Natural killer cell (primary cell): ENCODE data around the gene CCDC13. TPM values are rescaled to one million over a fixed set of nuclear protein-coding genes. Genes with fewer than 3 reads are reported as not detected.

Experiments used
- ATAC-seq, 3 donors: fragments of 150-1000 bp in 2 of 3; fragments of 200-7000 bp in 1 of 3; cut with Tn5 transposase; 1 replicate in 1 of 3; 2 replicates in 2 of 3; pipeline ENCODE4 v1.10.0; 2021; ENCODE audit warnings: mild to moderate bottlenecking in 2 of 3, moderate library complexity in 2 of 3
- DNase-seq, 2 donors: peaks; one replicate each; pipeline versions ENCODE4 v3.0.0 to v3.0.0-alpha.2; 2013 to 2021; ENCODE audit warnings: mixed read lengths in 1 of 2
- H3K27ac ChIP-seq: one replicate; pipeline ENCODE4 v1.5.1; 2013; ENCODE audit warnings: mild to moderate bottlenecking, low read length
- H3K27me3 ChIP-seq: one replicate; pipeline ENCODE4 v1.6.1; 2013; ENCODE audit warnings: low read length; ENCODE audit not compliant: control insufficient read depth, insufficient read depth
- H3K36me3 ChIP-seq: one replicate; pipeline ENCODE4 v1.6.1; 2013; ENCODE audit warnings: low read length; ENCODE audit not compliant: control insufficient read depth, insufficient read depth
- H3K4me1 ChIP-seq: one replicate; pipeline ENCODE4 v1.6.1; 2013; ENCODE audit warnings: low read length; ENCODE audit not compliant: control insufficient read depth, insufficient read depth
- H3K4me3 ChIP-seq: one replicate; pipeline ENCODE4 v1.5.1; 2013; ENCODE audit warnings: low read length
- H3K9me3 ChIP-seq: one replicate; pipeline ENCODE4 v1.6.1; 2013; ENCODE audit warnings: low read length; ENCODE audit not compliant: control insufficient read depth, insufficient read depth
- H3K27ac Mint-ChIP-seq, 2 donors: one replicate each; pipeline ENCODE4 v1.8.0; 2022; ENCODE audit warnings: mild to moderate bottlenecking in 2 of 2, mixed read lengths in 2 of 2, moderate library complexity in 1 of 2
- H3K27me3 Mint-ChIP-seq, 2 donors: one replicate each; pipeline ENCODE4 v1.8.0; 2022; ENCODE audit warnings: low read depth in 2 of 2, mixed read lengths in 2 of 2
- H3K36me3 Mint-ChIP-seq: one replicate; pipeline ENCODE4 v1.8.0; 2022; ENCODE audit warnings: mixed read lengths
- H3K4me1 Mint-ChIP-seq, 2 donors: one replicate each; pipeline ENCODE4 v1.8.0; 2022; ENCODE audit warnings: mixed read lengths in 2 of 2
- H3K4me3 Mint-ChIP-seq: one replicate; pipeline ENCODE4 v1.8.0; 2022; ENCODE audit warnings: mild to moderate bottlenecking, moderate library complexity, mixed read lengths
- H3K9me3 Mint-ChIP-seq, 2 donors: one replicate each; pipeline ENCODE4 v1.8.0; 2022; ENCODE audit warnings: mixed read lengths in 2 of 2
- CTCF ChIP-seq: fragments of 200-600 bp; IDR thresholded peaks from one replicate; pipeline ENCODE4 v1.8.0; 2022; ENCODE audit warnings: antibody characterized with exemption
- WGBS: methylation state at CpG from one replicate; pipeline ENCODE4 v1.1.7; 2013; ENCODE audit warnings: missing lambda C conversion rate; ENCODE audit not compliant: insufficient coverage; 5-methylcytosine and 5-hydroxymethylcytosine counted together
- intact Hi-C: fragments of 100-400 bp; cut with micrococcal nuclease; formaldehyde crosslinking; loops from one replicate; pipeline ENCODE4 v1.14.2; 2022
- total RNA-seq, 4 donors: library from RNA; stranded (reverse); fragments of 120-200 nt in 1 of 4; gene quantifications; one replicate each; pipeline versions ENCODE4 v1.2.3 to v1.2.4, GENCODE V29; 2013 to 2022

CCDC13 gene
- total RNA-seq, 3 donors from 2014 or later (not counting 1 experiment from before 2014, with no cell fraction given), result 0.35 to 0.88 (median 0.47) TPM

DNA sequence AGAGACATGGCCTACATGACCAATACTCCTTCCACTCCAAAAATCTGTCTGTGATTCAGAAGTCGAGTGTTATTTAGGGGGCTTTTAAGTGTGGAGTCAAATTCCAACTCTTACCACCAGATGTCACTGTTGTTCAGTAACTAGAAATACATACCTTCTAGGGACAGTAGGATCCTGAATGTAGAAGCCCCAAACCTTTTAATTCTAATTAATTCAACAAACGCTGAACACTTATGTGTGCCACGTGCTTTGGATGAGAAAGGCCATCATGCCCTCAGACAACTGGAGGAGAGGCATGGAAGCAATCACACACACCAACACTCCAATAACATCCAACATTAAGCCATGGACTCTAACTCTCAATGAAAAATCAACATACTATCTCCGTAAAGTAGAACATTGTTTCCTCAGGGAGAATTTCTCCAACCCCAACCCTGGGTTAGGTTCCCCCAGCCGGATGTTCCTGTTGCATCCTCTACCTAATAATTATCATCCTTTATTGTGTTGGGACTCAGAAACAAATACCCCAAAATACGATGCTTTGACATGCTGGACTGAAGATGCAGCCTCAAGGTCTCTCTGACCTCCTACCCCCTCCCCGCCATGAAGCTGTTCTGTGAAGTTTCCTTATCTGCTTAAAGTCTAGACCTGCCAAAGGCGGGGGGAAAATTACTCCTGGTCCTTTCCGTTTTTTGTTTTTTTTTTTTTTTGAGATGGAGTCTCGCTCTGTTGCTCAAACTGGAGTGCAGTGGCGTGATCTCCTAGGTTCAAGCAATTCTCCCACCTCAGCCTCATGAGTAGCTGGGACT is 8.0 kb upstream of the CCDC13 start:
- Mint-ChIP-seq H3K4me1 (peaks cover 0 to 3% of the 10 kb centered on the region in 2 donors), H3K27ac (no peak overlapping the region), H3K4me3 (no peak overlapping the region), H3K27me3 (no peaks in the 10 kb centered on the region), H3K9me3 (no peaks in the 10 kb centered on the region), H3K36me3 (peaks cover 19% of the 10 kb centered on the region)
- H3K27me3 ChIP-seq, result no peaks in the 10 kb centered on the region
- no peaks in the 10 kb centered on the region for H3K4me1 ChIP-seq
- peaks cover 10% of the 10 kb centered on the region for H3K36me3 ChIP-seq
- intact Hi-C loops, result loop anchor here (1.0 to 2.0 kb wide), 4 partner anchors 24 to 100 kb away; partner anchors contain the start of gene HIGD1A
- 70% methylated on average over 10 of the region's 11 CpGs for WGBS
- H3K9me3 ChIP-seq, result no peaks in the 10 kb centered on the region
- peak; percentile 80 to 98 (median 87) for ATAC-seq
- peak; percentile 74 for TF ChIP-seq CTCF
- no peak overlapping the region for H3K27ac ChIP-seq
- peak in 1 of 2 donors; percentile 87 for DNase-seq
- H3K4me3 ChIP-seq, result no peak overlapping the region

GRCh38 chr3:42780398-42780797 is 7.3 kb upstream of the CCDC13 start:
- no peak overlapping the region for H3K4me3 ChIP-seq
- Mint-ChIP-seq H3K27ac (no peak overlapping the region), H3K27me3 (no peaks in the 10 kb centered on the region), H3K4me1 (peaks cover 0 to 3% of the 10 kb centered on the region in 2 donors), H3K9me3 (no peaks in the 10 kb centered on the region), H3K4me3 (no peak overlapping the region), H3K36me3 (peaks cover 14% of the 10 kb centered on the region)
- H3K36me3 ChIP-seq, result peaks cover 3% of the 10 kb centered on the region
- ATAC-seq (no peak), DNase-seq (no peak)
- H3K27me3 ChIP-seq, result no peaks in the 10 kb centered on the region
- no peak overlapping the region for H3K27ac ChIP-seq
- H3K4me1 ChIP-seq, result no peaks in the 10 kb centered on the region
- H3K9me3 ChIP-seq, result no peaks in the 10 kb centered on the region
- intact Hi-C loops, result loop anchor here (2.0 kb wide), 2 partner anchors 24 to 50 kb away; partner anchors contain the start of gene HIGD1A
- 93% methylated on average over 2 of the region's 3 CpGs for WGBS
- no peak for TF ChIP-seq CTCF

DNA sequence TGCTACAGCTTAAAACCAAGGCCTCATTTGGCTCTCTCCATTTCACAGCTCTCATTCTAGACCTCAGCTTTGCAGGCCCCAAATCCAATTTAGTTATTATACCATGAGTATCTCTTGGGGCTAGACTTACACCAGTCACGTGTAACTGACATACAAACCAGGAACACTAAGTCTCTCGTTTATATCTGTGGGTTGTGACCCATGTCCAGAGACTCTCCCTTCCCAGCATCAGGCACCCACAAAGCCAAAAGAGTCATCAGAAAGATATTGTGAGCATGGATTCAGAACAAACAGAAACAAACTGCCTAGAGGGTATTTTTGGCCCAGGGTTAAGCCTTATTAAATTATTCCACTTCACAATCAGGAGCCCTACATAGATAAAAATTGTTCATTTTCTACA is 5.6 kb upstream of the CCDC13 start:
- Mint-ChIP-seq H3K27me3 (no peaks in the 10 kb centered on the region), H3K36me3 (peaks cover 10% of the 10 kb centered on the region), H3K4me1 (peaks cover 0 to 3% of the 10 kb centered on the region in 2 donors), H3K4me3 (no peak overlapping the region), H3K27ac (no peak overlapping the region), H3K9me3 (no peaks in the 10 kb centered on the region)
- peaks cover 2% of the 10 kb centered on the region for H3K36me3 ChIP-seq
- no peaks in the 10 kb centered on the region for H3K4me1 ChIP-seq
- no peak for TF ChIP-seq CTCF
- no peak overlapping the region for H3K4me3 ChIP-seq
- DNase-seq (no peak), ATAC-seq (no peak)
- no peaks in the 10 kb centered on the region for H3K27me3 ChIP-seq
- H3K9me3 ChIP-seq, result no peaks in the 10 kb centered on the region
- WGBS, result 81% methylated on average over 2 of the region's 2 CpGs
- H3K27ac ChIP-seq, result no peak overlapping the region
- intact Hi-C loops, result no loop called here
